AG04449 (cell line): ENCODE measurements around the gene SMKR1.
"Not testable (repeated sequence)": the region's sequence is repeated elsewhere in the genome, so short reads cannot be mapped to it uniquely, and the experiment has no call there.

Experiments used
- CTCF ChIA-PET: fragments of 350-600 bp; formaldehyde crosslinking; extraction: SDS; loops from one replicate; lab custom pipeline; 2021; ENCODE audit warnings: antibody characterized with exemption; lab: Yijun Ruan, JAX
- POLR2A ChIA-PET: fragments of 400-600, 350-600 bp; formaldehyde crosslinking; extraction: SDS; loops from one replicate; lab custom pipeline; 2020; ENCODE audit warnings: antibody characterized with exemption, inconsistent platforms; lab: Yijun Ruan, JAX
- DNase-seq: peaks from one replicate; pipeline ENCODE4 v3.0.0-alpha.2; 2010; ENCODE audit warnings: low read depth, low spot score
- H3K4me3 ChIP-seq: 2 replicates; pipeline ENCODE4 v1.5.1; 2011; ENCODE audit warnings: low read depth, mild to moderate bottlenecking, control low read depth, low read length
- TF ChIP-seq, protein P1 (sequence below): IDR thresholded peaks from one replicate; pipeline ENCODE4 v1.5.1; 2011; ENCODE audit warnings: mild to moderate bottlenecking, moderate library complexity, low read length, control low read depth, inconsistent platforms; ENCODE audit not compliant: insufficient read depth; ENCODE audit errors: missing control alignments

The SMKR1 gene

DNA sequence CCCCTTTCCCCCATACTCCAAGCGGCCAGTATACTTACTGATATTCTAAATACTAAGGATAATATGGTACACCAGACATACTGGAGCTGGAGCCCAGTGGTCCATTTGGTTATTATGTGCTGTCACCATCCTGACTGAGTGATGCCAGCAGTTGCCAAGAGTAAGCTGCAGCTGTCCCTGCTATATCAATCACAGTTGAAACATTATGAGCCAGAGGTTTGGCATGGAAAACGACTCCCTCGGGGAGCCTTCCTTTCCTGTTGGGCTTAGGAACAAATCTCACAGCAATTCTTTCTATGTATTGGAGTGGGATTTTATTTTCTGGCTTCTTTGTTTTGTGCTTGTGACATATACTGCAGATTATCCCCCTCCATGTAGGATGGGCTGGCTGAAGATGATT lies 35.5 kb upstream of the SMKR1 start:
- ChIA-PET CTCF (interaction anchor here (2.3 to 14.6 kb wide), 4 partner anchors 95 to 303 kb away, joined by 7 to 504 read pairs (median 78); no protein-coding TSS in a partner anchor), POLR2A (no interaction called here)
- TF ChIP-seq, protein P1, sequence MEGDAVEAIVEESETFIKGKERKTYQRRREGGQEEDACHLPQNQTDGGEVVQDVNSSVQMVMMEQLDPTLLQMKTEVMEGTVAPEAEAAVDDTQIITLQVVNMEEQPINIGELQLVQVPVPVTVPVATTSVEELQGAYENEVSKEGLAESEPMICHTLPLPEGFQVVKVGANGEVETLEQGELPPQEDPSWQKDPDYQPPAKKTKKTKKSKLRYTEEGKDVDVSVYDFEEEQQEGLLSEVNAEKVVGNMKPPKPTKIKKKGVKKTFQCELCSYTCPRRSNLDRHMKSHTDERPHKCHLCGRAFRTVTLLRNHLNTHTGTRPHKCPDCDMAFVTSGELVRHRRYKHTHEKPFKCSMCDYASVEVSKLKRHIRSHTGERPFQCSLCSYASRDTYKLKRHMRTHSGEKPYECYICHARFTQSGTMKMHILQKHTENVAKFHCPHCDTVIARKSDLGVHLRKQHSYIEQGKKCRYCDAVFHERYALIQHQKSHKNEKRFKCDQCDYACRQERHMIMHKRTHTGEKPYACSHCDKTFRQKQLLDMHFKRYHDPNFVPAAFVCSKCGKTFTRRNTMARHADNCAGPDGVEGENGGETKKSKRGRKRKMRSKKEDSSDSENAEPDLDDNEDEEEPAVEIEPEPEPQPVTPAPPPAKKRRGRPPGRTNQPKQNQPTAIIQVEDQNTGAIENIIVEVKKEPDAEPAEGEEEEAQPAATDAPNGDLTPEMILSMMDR: no peak
- no peak for DNase-seq
- no peak overlapping the region for H3K4me3 ChIP-seq

DNA sequence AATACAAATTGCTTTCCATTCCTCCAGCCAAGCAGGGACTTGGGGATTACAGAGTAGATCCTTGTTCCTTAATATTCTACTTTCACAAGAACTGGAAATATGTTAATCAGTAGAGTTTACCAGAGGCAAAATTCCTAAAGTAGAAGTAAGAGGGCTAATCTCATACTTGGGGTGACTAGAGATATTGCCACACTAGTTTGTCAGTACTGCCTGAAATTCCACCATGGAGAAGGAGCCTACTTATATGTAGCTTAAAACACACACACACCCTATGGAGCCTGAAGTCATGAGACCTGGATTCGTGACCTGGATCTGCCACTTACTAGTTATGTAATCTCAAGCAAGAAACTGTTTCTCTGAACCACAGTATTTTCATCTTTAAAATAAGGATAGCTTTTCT lies 34.2 kb upstream of the SMKR1 start:
- ChIA-PET CTCF (interaction anchor here (0.9 to 14.6 kb wide), 10 partner anchors 11 to 304 kb away, joined by 3 to 504 read pairs (median 7); partner anchors contain the start of gene AHCYL2), POLR2A (interaction anchor here (0.5 kb wide), 1 partner anchor 99 kb away, joined by 4 read pairs; no protein-coding TSS in a partner anchor)
- no peak overlapping the region for H3K4me3 ChIP-seq
- TF ChIP-seq, protein P1: no peak
- DNase-seq: peak; percentile 57

DNA sequence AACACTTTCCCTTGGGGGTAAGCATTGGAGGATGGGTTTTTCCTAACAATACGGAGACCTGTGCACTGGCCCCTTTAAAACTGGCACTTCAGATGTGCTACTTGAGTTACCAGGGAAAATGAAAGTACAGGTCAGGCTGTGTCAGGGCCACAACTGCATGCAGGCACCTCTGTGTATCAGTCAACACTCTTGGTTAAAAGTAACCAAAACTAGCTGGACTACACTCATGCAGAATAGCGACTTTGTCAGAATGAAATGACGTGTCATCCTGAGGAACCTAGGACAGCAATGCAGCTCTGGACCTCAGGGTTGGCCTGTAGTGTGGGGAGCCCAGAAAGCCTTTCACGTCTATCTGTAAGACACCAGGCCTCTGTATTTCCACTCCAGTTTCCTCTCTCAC lies 33.8 kb upstream of the SMKR1 start:
- H3K4me3 ChIP-seq: no peak overlapping the region
- TF ChIP-seq, protein P1: no peak
- POLR2A ChIA-PET: interaction anchor here (0.5 kb wide), 1 partner anchor 99 kb away, joined by 4 read pairs; no protein-coding TSS in a partner anchor
- CTCF ChIA-PET: interaction anchor here (0.6 to 14.6 kb wide), 15 partner anchors 11 to 305 kb away, joined by 3 to 504 read pairs (median 3); partner anchors contain the start of gene AHCYL2
- DNase-seq: no peak

DNA sequence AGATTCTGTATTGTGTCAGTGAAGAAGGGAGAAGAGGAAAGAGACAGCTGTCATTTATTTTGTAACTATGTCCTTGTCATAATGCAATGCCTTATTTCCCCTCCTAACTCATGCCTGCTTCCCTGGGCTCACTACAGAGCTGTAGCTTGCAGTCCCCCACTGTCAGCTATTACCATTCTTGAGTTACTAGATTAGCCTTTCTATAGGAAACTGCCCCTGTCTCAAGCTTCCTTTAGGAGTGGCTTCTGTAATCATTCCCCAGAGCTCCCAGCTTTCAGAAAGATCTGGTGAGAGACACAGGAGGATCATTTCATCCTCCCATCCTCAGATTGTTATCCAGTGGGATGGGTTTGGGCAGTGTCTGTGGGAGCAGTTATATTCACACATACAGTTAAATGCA lies 32.4 kb upstream of the SMKR1 start:
- no peak for DNase-seq
- TF ChIP-seq, protein P1: no peak
- ChIA-PET CTCF (interaction anchor here (1.1 to 14.6 kb wide), 12 partner anchors 9 to 306 kb away, joined by 3 to 504 read pairs (median 14); partner anchors contain the start of gene AHCYL2), POLR2A (no interaction called here)
- no peak overlapping the region for H3K4me3 ChIP-seq

DNA sequence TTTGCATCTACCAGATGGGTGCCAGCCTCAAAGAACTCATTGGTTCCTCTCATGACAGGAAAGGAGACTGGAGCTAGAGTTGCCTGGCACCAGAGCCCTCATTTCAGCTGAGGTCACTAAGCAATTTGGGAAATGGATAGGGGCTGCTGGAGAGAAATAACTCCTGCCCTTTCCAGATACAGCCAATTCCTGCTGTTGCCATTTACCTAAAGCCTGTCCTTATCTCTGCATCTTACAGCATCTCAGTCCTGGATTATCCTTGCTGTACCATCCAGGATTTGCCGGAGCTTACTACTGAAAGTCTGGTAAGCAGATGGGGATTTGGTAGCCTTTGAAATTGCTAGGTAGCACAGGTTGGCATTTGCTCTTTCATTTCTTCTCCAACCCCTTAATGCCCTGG lies 31.9 kb upstream of the SMKR1 start:
- no peak overlapping the region for H3K4me3 ChIP-seq
- TF ChIP-seq, protein P1: no peak
- ChIA-PET POLR2A (no interaction called here), CTCF (interaction anchor here (1.3 to 14.6 kb wide), 13 partner anchors 9 to 307 kb away, joined by 3 to 504 read pairs (median 17); partner anchors contain the start of gene AHCYL2)
- no peak for DNase-seq

DNA sequence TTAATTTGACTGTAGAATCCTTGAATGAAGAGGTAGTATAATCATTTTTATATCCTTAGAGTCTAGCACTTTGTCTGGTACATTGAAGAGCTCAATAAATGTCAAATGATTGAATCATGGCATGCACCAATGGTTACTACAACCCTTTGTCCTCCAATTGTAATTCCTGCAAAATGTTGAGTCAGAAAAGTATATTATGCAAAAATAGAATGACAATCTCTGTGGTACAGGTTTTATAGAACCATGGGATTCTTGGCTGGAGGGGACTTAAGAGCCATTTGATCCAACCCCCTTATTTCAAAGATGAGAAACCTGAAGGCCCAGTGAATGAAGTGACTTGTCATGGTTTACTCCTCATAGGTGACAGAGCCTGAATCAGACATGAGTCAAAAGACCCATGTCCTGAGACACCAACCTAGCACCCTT lies 30.9 kb upstream of the SMKR1 start:
- no peak for DNase-seq
- ChIA-PET CTCF (interaction anchor here (0.7 to 14.6 kb wide), 35 partner anchors 10 to 429 kb away, joined by 3 to 504 read pairs (median 4); partner anchors contain the start of genes AHCYL2, NRF1 and STRIP2), POLR2A (no interaction called here)
- TF ChIP-seq, protein P1: no peak
- H3K4me3 ChIP-seq: no peak overlapping the region

DNA sequence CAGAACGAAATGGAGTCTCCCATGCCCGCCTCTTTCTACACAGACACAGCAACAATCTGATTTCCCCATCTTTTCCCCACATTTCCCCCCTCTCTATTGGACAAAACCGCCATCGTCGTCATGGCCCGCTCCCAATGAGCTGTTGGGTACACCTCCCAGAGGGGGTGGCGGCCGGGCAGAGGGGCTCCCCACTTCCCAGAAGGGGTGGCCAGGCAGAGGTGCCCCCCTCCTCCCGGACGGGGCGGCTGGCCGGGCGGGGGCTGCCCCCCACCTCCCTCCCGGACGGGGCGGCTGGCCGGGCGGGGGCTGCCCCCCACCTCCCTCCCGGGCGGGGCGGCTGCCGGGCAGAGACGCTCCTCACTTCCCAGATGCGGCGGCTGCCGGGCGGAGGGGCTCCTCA lies 26.4 kb upstream of the SMKR1 start:
- POLR2A ChIA-PET: not testable (repeated sequence)

DNA sequence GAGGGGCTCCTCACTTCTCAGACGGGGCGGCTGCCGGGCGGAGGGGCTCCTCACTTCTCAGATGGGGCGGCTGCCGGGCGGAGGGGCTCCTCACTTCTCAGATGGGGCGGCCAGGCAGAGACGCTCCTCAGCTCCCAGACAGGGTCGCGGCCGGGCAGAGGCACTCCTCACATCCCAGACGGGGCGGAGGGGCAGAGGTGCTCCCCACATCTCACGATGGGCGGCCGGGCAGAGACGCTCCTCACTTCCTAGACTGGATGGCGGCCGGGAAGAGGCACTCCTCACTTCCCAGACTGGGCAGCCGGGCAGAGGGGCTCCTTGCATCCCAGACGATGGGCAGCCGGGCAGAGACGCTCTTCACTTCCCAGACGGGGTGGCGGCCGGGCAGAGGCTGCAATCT lies 25.9 kb upstream of the SMKR1 start:
- CTCF ChIA-PET, POLR2A ChIA-PET, H3K4me3 ChIP-seq, DNase-seq: not testable (repeated sequence)

More for the DNA sequence above, 26.4 kb upstream of the SMKR1 start:
- H3K4me3 ChIP-seq, DNase-seq, CTCF ChIA-PET: not testable (repeated sequence)
